Cardiac muscle cell (in vitro differentiated cells and primary cell): ENCODE results near the gene TOX2. TPM values are rescaled to one million over a fixed set of nuclear protein-coding genes. Genes with fewer than 3 reads are reported as not detected.

Experiments used
- DNase-seq, 2 donors: peaks; one replicate each; pipeline versions ENCODE4 v3.0.0 to v3.0.0-alpha.2; 2010 to 2017; ENCODE audit warnings: low read depth in 1 of 2, low spot score in 1 of 2
- H3K27ac ChIP-seq: fragments of 200-600 bp; sonication (generic); 2 replicates; pipeline ENCODE4 v1.5.1; 2016
- H3K27me3 ChIP-seq: fragments of 200-600 bp; sonication (generic); 2 replicates; pipeline ENCODE4 v1.6.0; 2016; ENCODE audit warnings: control low read depth
- H3K36me3 ChIP-seq: fragments of 200-600 bp; sonication (generic); 2 replicates; pipeline ENCODE4 v1.5.1; 2016; ENCODE audit warnings: control low read depth
- H3K4me1 ChIP-seq: fragments of 200-600 bp; sonication (generic); 2 replicates; pipeline ENCODE4 v1.8.1; 2017; ENCODE audit warnings: low read depth, mild to moderate bottlenecking, mixed run types
- H3K4me3 ChIP-seq: fragments of 200-600 bp; sonication (generic); 2 replicates; pipeline ENCODE4 v1.5.1; 2016; ENCODE audit warnings: mild to moderate bottlenecking
- H3K9me3 ChIP-seq: fragments of 200-600 bp; sonication (generic); 2 replicates; pipeline ENCODE4 v1.5.1; 2017; ENCODE audit warnings: low read depth, mild to moderate bottlenecking, control low read depth
- polyA plus RNA-seq: library from polyadenylated mRNA; unstranded; fragments of >200 nt; fragmentation: Nextera tagmentation; extraction: Ambion mirVana; gene quantifications from 2 replicates; pipeline ENCODE4 v1.2.1, GENCODE V29; 2016
- total RNA-seq: library from RNA; depleted of rRNA; stranded (reverse); fragments of >200 nt; gene quantifications from 2 replicates; pipeline ENCODE4 v1.2.3, GENCODE V29; 2016
- TF ChIP-seq, protein P1 (sequence below): IDR thresholded peaks from 2 replicates; pipeline ENCODE4 v1.5.1; 2012; ENCODE audit warnings: low read depth, mild to moderate bottlenecking, low read length

The TOX2 gene
- total and polyA plus RNA-seq, 2 experiments from 2014 or later, result 0.09 to 0.32 TPM

DNA sequence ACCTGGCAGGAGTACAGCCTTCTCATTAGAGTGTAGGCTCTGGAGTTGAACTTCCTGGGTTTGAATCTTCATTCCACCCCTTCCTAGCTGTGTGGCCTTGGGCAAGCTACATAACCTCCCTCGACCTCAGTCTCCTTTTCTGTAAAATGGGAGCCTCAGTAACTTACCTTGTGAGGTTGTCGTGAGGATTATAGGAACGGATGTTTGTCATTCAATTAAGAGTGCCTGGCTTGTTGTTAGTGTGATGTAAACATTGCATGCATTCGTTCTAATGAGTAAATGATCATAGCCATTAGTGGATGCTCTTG lies 45.2 kb downstream of the TOX2 start:
- Histone ChIP-seq H3K27ac (no peak overlapping the region), H3K27me3 (no peaks in the 10 kb centered on the region), H3K9me3 (no peaks in the 10 kb centered on the region), H3K4me3 (no peak overlapping the region), H3K4me1 (no peaks in the 10 kb centered on the region), H3K36me3 (no peaks in the 10 kb centered on the region)
- no peak for DNase-seq
- TF ChIP-seq, protein P1, sequence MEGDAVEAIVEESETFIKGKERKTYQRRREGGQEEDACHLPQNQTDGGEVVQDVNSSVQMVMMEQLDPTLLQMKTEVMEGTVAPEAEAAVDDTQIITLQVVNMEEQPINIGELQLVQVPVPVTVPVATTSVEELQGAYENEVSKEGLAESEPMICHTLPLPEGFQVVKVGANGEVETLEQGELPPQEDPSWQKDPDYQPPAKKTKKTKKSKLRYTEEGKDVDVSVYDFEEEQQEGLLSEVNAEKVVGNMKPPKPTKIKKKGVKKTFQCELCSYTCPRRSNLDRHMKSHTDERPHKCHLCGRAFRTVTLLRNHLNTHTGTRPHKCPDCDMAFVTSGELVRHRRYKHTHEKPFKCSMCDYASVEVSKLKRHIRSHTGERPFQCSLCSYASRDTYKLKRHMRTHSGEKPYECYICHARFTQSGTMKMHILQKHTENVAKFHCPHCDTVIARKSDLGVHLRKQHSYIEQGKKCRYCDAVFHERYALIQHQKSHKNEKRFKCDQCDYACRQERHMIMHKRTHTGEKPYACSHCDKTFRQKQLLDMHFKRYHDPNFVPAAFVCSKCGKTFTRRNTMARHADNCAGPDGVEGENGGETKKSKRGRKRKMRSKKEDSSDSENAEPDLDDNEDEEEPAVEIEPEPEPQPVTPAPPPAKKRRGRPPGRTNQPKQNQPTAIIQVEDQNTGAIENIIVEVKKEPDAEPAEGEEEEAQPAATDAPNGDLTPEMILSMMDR, result no peak

DNA sequence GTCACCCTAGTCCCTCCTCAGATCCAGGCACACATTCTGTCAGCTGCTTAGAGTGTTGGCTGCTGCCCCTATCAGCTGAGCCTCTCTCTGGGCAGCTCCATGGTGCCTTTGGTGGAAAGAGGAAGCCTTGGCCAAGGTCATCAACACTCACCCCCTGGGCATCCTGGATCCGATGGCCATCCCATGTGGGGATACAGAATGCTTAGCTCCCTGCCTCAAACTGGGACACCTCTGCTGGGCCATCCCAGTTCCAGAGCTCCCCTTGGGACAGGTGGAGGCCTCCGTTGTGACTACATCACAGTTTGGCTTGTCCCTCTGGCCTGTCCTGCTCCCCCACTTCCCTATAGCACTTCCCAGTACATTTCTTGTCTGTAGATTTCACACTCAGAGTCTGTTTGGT lies 45.6 kb downstream of the TOX2 start:
- TF ChIP-seq, protein P1, result no peak
- DNase-seq, result no peak
- H3K36me3 ChIP-seq, result no peaks in the 10 kb centered on the region
- H3K4me1 ChIP-seq, result no peaks in the 10 kb centered on the region
- no peak overlapping the region for H3K27ac ChIP-seq
- H3K9me3 ChIP-seq, result no peaks in the 10 kb centered on the region
- no peak overlapping the region for H3K4me3 ChIP-seq
- no peaks in the 10 kb centered on the region for H3K27me3 ChIP-seq

DNA sequence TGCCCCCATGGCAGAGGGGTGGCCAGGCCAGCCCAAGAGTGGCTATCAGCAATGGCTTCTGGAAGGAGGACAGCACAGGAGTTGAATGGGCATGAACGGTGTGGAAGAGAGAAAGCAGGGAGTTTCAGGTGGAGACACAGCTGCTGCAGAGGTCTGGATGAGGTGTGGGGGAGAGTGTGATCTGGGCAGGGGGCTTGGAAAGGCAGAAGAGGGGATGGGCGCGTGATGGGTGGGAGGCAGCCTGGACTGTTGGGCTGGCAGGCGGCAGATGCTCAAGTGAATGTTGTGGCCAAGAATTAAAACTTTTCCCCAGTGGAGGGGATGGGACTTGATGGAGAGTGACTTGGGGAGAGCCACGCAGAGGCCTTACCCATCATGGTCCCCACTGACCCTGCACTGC lies 46.5 kb downstream of the TOX2 start:
- Histone ChIP-seq H3K27ac (no peak overlapping the region), H3K4me3 (no peak overlapping the region), H3K9me3 (no peaks in the 10 kb centered on the region), H3K4me1 (no peaks in the 10 kb centered on the region), H3K36me3 (no peaks in the 10 kb centered on the region), H3K27me3 (no peaks in the 10 kb centered on the region)
- no peak for DNase-seq
- TF ChIP-seq, protein P1, result no peak

DNA sequence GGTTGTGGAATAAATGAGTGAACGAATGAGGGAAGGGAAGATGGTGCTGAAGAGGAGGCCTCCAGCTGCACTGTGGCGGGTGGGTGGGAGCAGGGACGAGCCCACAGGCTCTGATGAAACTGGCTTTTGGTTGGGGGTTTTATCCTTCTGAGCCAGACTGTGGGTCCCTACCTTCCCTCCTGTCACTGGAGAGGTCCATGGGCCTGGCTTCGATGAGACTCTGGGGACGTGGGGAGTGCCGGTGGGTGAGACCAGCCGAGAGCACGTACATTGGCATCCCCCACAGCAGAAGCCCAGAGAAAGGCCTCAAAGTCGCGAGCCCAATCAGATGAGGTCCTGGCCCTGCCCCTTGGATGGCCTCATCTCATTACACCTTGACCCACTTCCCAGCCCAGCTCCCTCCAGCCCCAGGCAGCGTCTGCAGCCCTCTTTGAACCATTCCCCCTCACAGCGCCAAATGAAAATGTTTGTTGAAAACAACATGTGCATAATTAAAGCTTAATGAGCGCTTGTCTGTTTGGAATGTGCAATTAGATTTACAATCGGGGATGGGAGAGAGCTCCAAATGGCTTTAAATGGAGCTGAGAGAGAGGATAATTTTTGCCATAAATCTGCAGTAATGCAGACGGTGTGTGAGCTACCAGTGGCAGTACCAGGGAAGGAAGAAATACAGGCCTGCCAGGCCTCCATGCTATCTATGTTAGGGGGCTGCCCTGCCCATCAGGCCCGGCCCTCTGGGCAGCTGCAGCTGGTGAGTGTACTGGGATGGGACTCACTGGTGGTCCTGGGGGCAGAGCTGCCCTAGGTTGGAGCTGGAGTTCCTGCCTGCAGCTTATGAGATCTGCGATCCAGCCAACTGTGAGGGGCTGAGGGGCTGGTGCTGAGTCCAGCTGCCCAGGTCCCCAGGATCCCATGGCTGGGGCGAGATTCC lies 47.2 kb downstream of the TOX2 start:
- Histone ChIP-seq H3K27ac (no peak overlapping the region), H3K36me3 (no peaks in the 10 kb centered on the region), H3K9me3 (no peaks in the 10 kb centered on the region), H3K4me3 (no peak overlapping the region), H3K4me1 (no peaks in the 10 kb centered on the region), H3K27me3 (no peaks in the 10 kb centered on the region)
- no peak for DNase-seq
- TF ChIP-seq, protein P1, result no peak

DNA sequence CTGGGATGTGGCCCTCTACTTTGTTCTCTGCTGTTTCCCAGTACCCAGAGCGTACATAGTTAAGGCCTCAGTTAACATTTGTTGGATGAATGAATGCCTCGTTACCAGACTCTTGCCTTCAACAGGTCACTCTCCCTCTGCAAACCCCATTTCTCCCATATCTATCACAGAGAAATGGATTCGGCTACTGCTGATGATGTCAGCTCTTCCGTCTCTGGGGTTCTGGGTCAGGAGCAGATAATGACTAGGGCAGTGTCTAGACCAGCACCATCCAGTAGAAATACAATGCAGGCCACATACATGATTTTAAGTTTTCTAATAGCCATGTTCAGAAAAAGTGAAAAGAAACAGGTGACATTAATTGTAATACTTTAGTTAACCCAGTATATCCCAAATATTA lies 47.9 kb downstream of the TOX2 start:
- Histone ChIP-seq H3K36me3 (no peaks in the 10 kb centered on the region), H3K4me1 (no peaks in the 10 kb centered on the region), H3K4me3 (no peak overlapping the region), H3K27me3 (no peaks in the 10 kb centered on the region), H3K9me3 (no peaks in the 10 kb centered on the region), H3K27ac (no peak overlapping the region)
- TF ChIP-seq, protein P1, result no peak
- no peak for DNase-seq
